ENCODE results near the gene DESI1. TPM values are rescaled to one million over a fixed set of nuclear protein-coding genes. Genes with fewer than 3 reads are reported as not detected.
"Not testable (repeated sequence)": the region's sequence is repeated elsewhere in the genome, so short reads cannot be mapped to it uniquely, and the experiment has no call there.

DESI1 gene
- 10 to 100 TPM in 11 of 12 donors, not detected in 1; 18.9 to 39.1 (median 22.4) TPM for polyA plus RNA-seq (ENCODE audit: insufficient read length in 12 of 12)
- long read RNA-seq, donor 1, transcript DESI1-201 (6 exons, 3,833 nt), result major isoform, 10 of 10 reads
- long read RNA-seq, donor 1, partial matches to known transcripts, result 0 of 10 reads
- long read RNA-seq, donor 1, other reads (novel, unspliced or antisense), result 0 of 10 reads
- long read RNA-seq, donor 2, partial matches to known transcripts, result 0 of 3 reads
- long read RNA-seq, donor 2, other reads (novel, unspliced or antisense), result 0 of 3 reads
- long read RNA-seq, donor 3, partial matches to known transcripts, result 77 of 118 reads
- long read RNA-seq, donor 3, other reads (novel, unspliced or antisense), result 39 of 118 reads
- long read RNA-seq, donor 4, partial matches to known transcripts, result 0 of 2 reads
- long read RNA-seq, donor 4, other reads (novel, unspliced or antisense), result 0 of 2 reads
- long read RNA-seq, donor 5, partial matches to known transcripts, result 0 of 4 reads
- long read RNA-seq, donor 5, other reads (novel, unspliced or antisense), result 0 of 4 reads
- long read RNA-seq, donor 6, partial matches to known transcripts, result 5 of 7 reads
- long read RNA-seq, donor 6, other reads (novel, unspliced or antisense), result 0 of 7 reads
- long read RNA-seq, donor 7, partial matches to known transcripts, result 0 of 3 reads
- long read RNA-seq, donor 7, other reads (novel, unspliced or antisense), result 0 of 3 reads
- long read RNA-seq, donor 8, transcript DESI1-201 (6 exons, 3,833 nt), result major isoform, 6 of 6 reads
- long read RNA-seq, donor 8, partial matches to known transcripts, result 0 of 6 reads
- long read RNA-seq, donor 8, other reads (novel, unspliced or antisense), result 0 of 6 reads
- long read RNA-seq, donor 9, partial matches to known transcripts, result 146 of 186 reads
- long read RNA-seq, donor 9, other reads (novel, unspliced or antisense), result 38 of 186 reads
- long read RNA-seq, donor 10, partial matches to known transcripts, result 0 of 4 reads
- long read RNA-seq, donor 10, other reads (novel, unspliced or antisense), result 0 of 4 reads
- long read RNA-seq, donor 11, transcript DESI1-201 (6 exons, 3,833 nt), result major isoform, 6 of 6 reads
- long read RNA-seq, donor 11, partial matches to known transcripts, result 0 of 6 reads
- long read RNA-seq, donor 11, other reads (novel, unspliced or antisense), result 0 of 6 reads

- DNase-seq, result no peak
Measured at GRCh38 chr22:41620589-41621098, at the start of gene DESI1. Gene DESI1, minus strand, starts transcription at chr22:41621043. Its CDS starts 204 bp downstream, at chr22:41620839.

- DNase-seq, result no peak
Measured at GRCh38 chr22:41668971-41669911, 48.4 kb upstream of the DESI1 start.

GRCh38 chr22:41664951-41665350 is 44.1 kb upstream of the DESI1 start:
- no peak for DNase-seq

GRCh38 chr22:41664490-41664889 is 43.6 kb upstream of the DESI1 start:
- DNase-seq, result no peak

- not testable (repeated sequence) for DNase-seq
Measured at GRCh38 chr22:41663594-41663993, 42.8 kb upstream of the DESI1 start.

- no peak for DNase-seq
Measured at GRCh38 chr22:41661713-41662112, 40.9 kb upstream of the DESI1 start.

- DNase-seq, result no peak
Measured at GRCh38 chr22:41661088-41661487, 40.2 kb upstream of the DESI1 start.

GRCh38 chr22:41660416-41660815 is 39.6 kb upstream of the DESI1 start:
- DNase-seq, result no peak

GRCh38 chr22:41659941-41660340 is 39.1 kb upstream of the DESI1 start:
- DNase-seq, result no peak

- no peak for DNase-seq
Measured at GRCh38 chr22:41658869-41659268, 38.0 kb upstream of the DESI1 start.

GRCh38 chr22:41657709-41658108 is 36.9 kb upstream of the DESI1 start:
- DNase-seq, result no peak

GRCh38 chr22:41656556-41656955 is 35.7 kb upstream of the DESI1 start:
- no peak for DNase-seq

GRCh38 chr22:41654322-41654721 is 33.5 kb upstream of the DESI1 start:
- no peak for DNase-seq

- no peak for DNase-seq
Measured at GRCh38 chr22:41650821-41651220, 30.0 kb upstream of the DESI1 start.

GRCh38 chr22:41650229-41650628 is 29.4 kb upstream of the DESI1 start:
- no peak for DNase-seq

- no peak for DNase-seq
Measured at GRCh38 chr22:41648432-41648831, 27.6 kb upstream of the DESI1 start.

- DNase-seq, result no peak
Measured at GRCh38 chr22:41647771-41648170, 26.9 kb upstream of the DESI1 start.

GRCh38 chr22:41642331-41643110 is 21.7 kb upstream of the DESI1 start:
- DNase-seq, result no peak

GRCh38 chr22:41641854-41642253 is 21.0 kb upstream of the DESI1 start:
- no peak for DNase-seq

- DNase-seq, result no peak
Measured at GRCh38 chr22:41638748-41639147, 17.9 kb upstream of the DESI1 start.

All from muscle of arm (tissue), 14 donors.